Gastrocnemius medialis (tissue), 4 donors: ENCODE results near the gene PATJ.

Experiments
- POLR2A ChIP-seq, 2 donors: fragments of 450-650 bp; IDR thresholded peaks; one replicate each; pipeline ENCODE4 v1.6.1; 2017; ENCODE audit warnings: antibody characterized with exemption in 2 of 2, mild to moderate bottlenecking in 2 of 2, moderate library complexity in 2 of 2
- TF ChIP-seq, protein P1 (sequence below), 5 experiments: fragments of 450-650 bp in 3 of 5; fragments of 200-600 bp in 2 of 5; sonication (generic) in 2 of 5; IDR thresholded peaks in 4 of 5; conservative IDR thresholded peaks in 1 of 5; 1 replicate in 4 of 5; 2 replicates in 1 of 5; pipeline ENCODE4 v1.5.1; 2016 to 2019; ENCODE audit warnings: antibody characterized with exemption in 5 of 5, mild to moderate bottlenecking in 3 of 5, moderate library complexity in 3 of 5

DNA sequence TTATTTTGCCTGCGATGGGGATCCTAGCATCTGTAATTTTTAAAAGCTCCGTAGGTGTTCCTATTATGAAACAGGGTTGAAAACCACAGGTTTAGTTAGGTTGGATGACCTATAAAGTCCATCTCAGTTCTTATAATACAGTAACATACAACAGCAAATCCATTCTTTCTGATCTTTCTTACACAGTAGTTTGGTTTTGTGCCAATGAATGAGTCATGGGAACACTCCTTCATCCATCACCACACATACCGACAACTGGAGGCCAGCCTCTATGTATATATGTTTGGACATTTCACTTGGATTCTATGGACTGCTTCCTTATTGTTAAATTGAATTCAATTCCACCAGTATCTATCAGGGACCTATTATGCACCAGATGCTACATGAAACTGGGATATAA, 334.0 kb downstream of the PATJ start:
- no peak for TF ChIP-seq POLR2A (IDR thresholded peaks at IDR 0.05)
- TF ChIP-seq, protein P1, sequence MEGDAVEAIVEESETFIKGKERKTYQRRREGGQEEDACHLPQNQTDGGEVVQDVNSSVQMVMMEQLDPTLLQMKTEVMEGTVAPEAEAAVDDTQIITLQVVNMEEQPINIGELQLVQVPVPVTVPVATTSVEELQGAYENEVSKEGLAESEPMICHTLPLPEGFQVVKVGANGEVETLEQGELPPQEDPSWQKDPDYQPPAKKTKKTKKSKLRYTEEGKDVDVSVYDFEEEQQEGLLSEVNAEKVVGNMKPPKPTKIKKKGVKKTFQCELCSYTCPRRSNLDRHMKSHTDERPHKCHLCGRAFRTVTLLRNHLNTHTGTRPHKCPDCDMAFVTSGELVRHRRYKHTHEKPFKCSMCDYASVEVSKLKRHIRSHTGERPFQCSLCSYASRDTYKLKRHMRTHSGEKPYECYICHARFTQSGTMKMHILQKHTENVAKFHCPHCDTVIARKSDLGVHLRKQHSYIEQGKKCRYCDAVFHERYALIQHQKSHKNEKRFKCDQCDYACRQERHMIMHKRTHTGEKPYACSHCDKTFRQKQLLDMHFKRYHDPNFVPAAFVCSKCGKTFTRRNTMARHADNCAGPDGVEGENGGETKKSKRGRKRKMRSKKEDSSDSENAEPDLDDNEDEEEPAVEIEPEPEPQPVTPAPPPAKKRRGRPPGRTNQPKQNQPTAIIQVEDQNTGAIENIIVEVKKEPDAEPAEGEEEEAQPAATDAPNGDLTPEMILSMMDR (IDR thresholded peaks at IDR 0.05 in 4 of 5, conservative IDR thresholded peaks at IDR 0.05 in 1 of 5) = no peak
